OCI-LY7 (cell line): ENCODE measurements around the gene SOX14. TPM values are rescaled to one million over a fixed set of nuclear protein-coding genes. Genes with fewer than 3 reads are reported as not detected.

ENCODE experiments used
- BruUV-seq: library from RNA; stranded (reverse); fragments of 400-500 nt; replicated peaks from 2 replicates; lab custom pipeline; 2021; lab: Mats Ljungman, UMichigan
- CTCF ChIA-PET: fragments of 300-600 bp; sonication (Branson Sonifier 250); formaldehyde crosslinking; loops from one replicate; lab custom pipeline; 2022; ENCODE audit warnings: antibody characterized with exemption; ENCODE audit not compliant: unreplicated experiment; lab: Charles Lee
- POLR2A ChIA-PET: fragments of 300-600 bp; sonication (Branson Sonifier 250); formaldehyde crosslinking; loops from one replicate; lab custom pipeline; 2022; ENCODE audit warnings: antibody characterized with exemption; lab: Charles Lee
- DNase-seq: peaks from one replicate; pipeline ENCODE4 v3.0.0-alpha.2; 2015; ENCODE audit warnings: low spot score
- H2AFZ ChIP-seq: fragments of 200-600 bp; sonication (generic), shearing (Covaris generic); 2 replicates; pipeline ENCODE4 v1.6.1; 2014; ENCODE audit warnings: mild to moderate bottlenecking, antibody characterized with exemption, low read length, moderate library complexity
- H3K27ac ChIP-seq: fragments of 200-600 bp; sonication (generic); 2 replicates; pipeline ENCODE4 v1.5.1; 2014; ENCODE audit warnings: mixed run types, low read depth, mild to moderate bottlenecking, moderate library complexity, low read length, inconsistent platforms; ENCODE audit not compliant: poor library complexity, severe bottlenecking
- H3K36me3 ChIP-seq: fragments of 200-600 bp; sonication (generic); 2 replicates; pipeline ENCODE4 v1.6.1; 2014; ENCODE audit warnings: mild to moderate bottlenecking, antibody characterized with exemption, low read length, moderate library complexity, mixed read lengths; ENCODE audit not compliant: insufficient read depth
- H3K4me1 ChIP-seq: fragments of 200-600 bp; sonication (generic); 2 replicates; pipeline ENCODE4 v1.5.1; 2014; ENCODE audit warnings: mild to moderate bottlenecking, low read length; ENCODE audit not compliant: insufficient read depth, poor library complexity, severe bottlenecking
- H3K4me2 ChIP-seq: fragments of 200-600 bp; sonication (generic); 2 replicates; pipeline ENCODE4 v1.6.1; 2014; ENCODE audit warnings: mild to moderate bottlenecking, low read length
- H3K4me3 ChIP-seq: fragments of 200-600 bp; sonication (generic); 2 replicates; pipeline ENCODE4 v1.5.1; 2014; ENCODE audit warnings: mild to moderate bottlenecking, low read depth, low read length; ENCODE audit not compliant: poor library complexity, severe bottlenecking
- H3K79me2 ChIP-seq: fragments of 200-600 bp; sonication (generic); 2 replicates; pipeline ENCODE4 v1.6.1; 2016; ENCODE audit warnings: low read depth, mild to moderate bottlenecking, low read length, moderate library complexity, mixed read lengths; ENCODE audit not compliant: insufficient read depth
- H3K9me2 ChIP-seq: fragments of 200-600 bp; sonication (generic); 2 replicates; pipeline ENCODE4 v1.6.1; 2016; ENCODE audit warnings: mild to moderate bottlenecking, low read length, mixed read lengths; ENCODE audit not compliant: insufficient read depth
- H3K9me3 ChIP-seq: fragments of 200-600 bp; sonication (generic); 2 replicates; pipeline ENCODE4 v1.6.1; 2014; ENCODE audit warnings: mild to moderate bottlenecking, mixed run types, low read length, mixed read lengths
- H4K20me1 ChIP-seq: fragments of 200-600 bp; sonication (generic); 2 replicates; pipeline ENCODE4 v1.6.1; 2014; ENCODE audit warnings: mild to moderate bottlenecking, antibody characterized with exemption, low read length, moderate library complexity, mixed read lengths; ENCODE audit not compliant: insufficient read depth
- CTCF ChIP-seq: fragments of 200-600 bp; sonication (generic); conservative IDR thresholded peaks from 2 replicates; pipeline ENCODE4 v1.5.1; 2014; ENCODE audit warnings: mild to moderate bottlenecking, antibody characterized with exemption, low read length, moderate library complexity, mixed read lengths
- EZH2phosphoT487 ChIP-seq: fragments of 200-600 bp; sonication (generic); IDR thresholded peaks from 2 replicates; pipeline ENCODE4 v1.6.1; 2018; ENCODE audit warnings: low read depth, borderline replicate concordance, mild to moderate bottlenecking, mixed run types, antibody characterized with exemption, low read length, moderate library complexity, mixed read lengths
- intact Hi-C: fragments of 100-400 bp; cut with micrococcal nuclease; formaldehyde crosslinking; loops from one replicate; pipeline ENCODE4 v1.10.0; 2022; ENCODE audit not compliant: unreplicated experiment
- total RNA-seq, 2 experiments: library from RNA; depleted of rRNA in 1 of 2; stranded (reverse); fragments of >200 nt in 1 of 2; shearing (Covaris generic) in 1 of 2; gene quantifications; 2 replicates each; pipeline ENCODE4 v1.2.3, GENCODE V29; 2014 to 2022

The SOX14 gene
- total RNA-seq, 2 experiments from 2014 or later, result not detected

GRCh38 chr3:137762674-137763593, 1.2 kb upstream of the SOX14 start:
- CTCF ChIA-PET, result no interaction called here
- DNase-seq, result no peak
- BruUV-seq, result no TSS peak
- no peaks in the 10 kb centered on the region for H3K9me2 ChIP-seq
- H3K79me2 ChIP-seq, result no peaks in the 10 kb centered on the region
- no peaks in the 10 kb centered on the region for H3K4me1 ChIP-seq
- H3K4me3 ChIP-seq, result no peak overlapping the region
- no peaks in the 10 kb centered on the region for H3K36me3 ChIP-seq
- H4K20me1 ChIP-seq, result no peaks in the 10 kb centered on the region
- TF ChIP-seq CTCF (no peak), EZH2phosphoT487 (no peak)
- H3K4me2 ChIP-seq, result no peak overlapping the region
- POLR2A ChIA-PET, result no interaction called here
- H2AFZ ChIP-seq, result no peak overlapping the region
- no peak overlapping the region for H3K27ac ChIP-seq
- intact Hi-C loops, result no loop called here
- no peaks in the 10 kb centered on the region for H3K9me3 ChIP-seq

GRCh38 chr3:137763594-137763938, 549 bp upstream of the SOX14 start:
- ChIA-PET CTCF (no interaction called here), POLR2A (no interaction called here)
- Histone ChIP-seq H3K9me2 (no peaks in the 10 kb centered on the region), H4K20me1 (no peaks in the 10 kb centered on the region), H3K4me3 (no peak overlapping the region), H2AFZ (no peak overlapping the region), H3K9me3 (no peaks in the 10 kb centered on the region), H3K36me3 (no peaks in the 10 kb centered on the region), H3K4me2 (no peak overlapping the region), H3K27ac (no peak overlapping the region), H3K79me2 (no peaks in the 10 kb centered on the region), H3K4me1 (no peaks in the 10 kb centered on the region)
- TF ChIP-seq EZH2phosphoT487 (no peak), CTCF (no peak)
- intact Hi-C loops, result no loop called here
- DNase-seq, result no peak
- no TSS peak for BruUV-seq
